AG10803 (cell line): ENCODE results near the gene PTK6.
A peak's percentile ranks its signal among the peaks of the same experiment; 100 is the strongest.

ENCODE experiments used
- DNase-seq: peaks from one replicate; pipeline ENCODE4 v3.0.0; 2010; ENCODE audit warnings: low read depth
- H3K4me3 ChIP-seq: 2 replicates; pipeline ENCODE4 v1.5.1; 2011; ENCODE audit warnings: mild to moderate bottlenecking, low read length, control low read depth
- CTCF ChIP-seq: conservative IDR thresholded peaks from 2 replicates; pipeline ENCODE4 v1.5.1; 2011; ENCODE audit warnings: mild to moderate bottlenecking, low read length, control low read depth, inconsistent platforms

The PTK6 gene

GRCh38 chr20:63558804-63559484 lies 21.8 kb upstream of the PTK6 start:
- TF ChIP-seq CTCF = no peak
- H3K4me3 ChIP-seq = no peak overlapping the region
- DNase-seq = no peak

GRCh38 chr20:63557481-63557891 lies 20.3 kb upstream of the PTK6 start:
- no peak overlapping the region for H3K4me3 ChIP-seq
- no peak for TF ChIP-seq CTCF
- no peak for DNase-seq

- no peak overlapping the region for H3K4me3 ChIP-seq
- no peak for DNase-seq
- no peak for TF ChIP-seq CTCF
Measured at GRCh38 chr20:63556873-63557478, 19.8 kb upstream of the PTK6 start.

GRCh38 chr20:63555661-63556381 lies 18.6 kb upstream of the PTK6 start:
- H3K4me3 ChIP-seq = no peak overlapping the region
- no peak for TF ChIP-seq CTCF
- DNase-seq = no peak

GRCh38 chr20:63554361-63555278 lies 17.4 kb upstream of the PTK6 start:
- no peak for TF ChIP-seq CTCF
- no peak for DNase-seq
- H3K4me3 ChIP-seq = peak overlapping the region; percentile 66

GRCh38 chr20:63553933-63554290 lies 16.7 kb upstream of the PTK6 start, which contains the start of gene FNDC11:
TSS of gene FNDC11 (plus strand) at chr20:63554159. CDS start at chr20:63555664, 1,505 bp downstream.
- peak; percentile 10 for DNase-seq
- peak within 1 kb of the TSS; percentile 66 for H3K4me3 ChIP-seq
- TF ChIP-seq CTCF = no peak
